Activated CD4-positive, alpha-beta T cell treated with anti-CD3 and anti-CD28 coated beads for 36 hours (primary cell): ENCODE measurements around the gene DAB1. TPM values are rescaled to one million over a fixed set of nuclear protein-coding genes. Genes with fewer than 3 reads are reported as not detected.

ENCODE experiments used
- ATAC-seq: fragments of 200-7000 bp; cut with Tn5 transposase; one replicate; pipeline ENCODE4 v1.10.0; 2021; ENCODE audit warnings: mild to moderate bottlenecking, moderate library complexity
- CTCF ChIA-PET: fragments of 350-600 bp; sonication (Branson Sonifier 250); formaldehyde crosslinking; loops from one replicate; lab custom pipeline; 2021; ENCODE audit warnings: antibody characterized with exemption; lab: Charles Lee
- POLR2A ChIA-PET: fragments of 350-600 bp; sonication (Branson Sonifier 250); formaldehyde crosslinking; loops from one replicate; lab custom pipeline; 2021; ENCODE audit warnings: antibody characterized with exemption, inconsistent platforms; lab: Charles Lee
- DNase-seq: peaks from one replicate; pipeline ENCODE4 v3.0.0-alpha.2; 2020
- H3K27ac Mint-ChIP-seq: one replicate; pipeline ENCODE4 v1.8.0; 2021; ENCODE audit warnings: mixed read lengths
- H3K27me3 Mint-ChIP-seq: one replicate; pipeline ENCODE4 v1.8.0; 2021; ENCODE audit warnings: mixed read lengths
- H3K36me3 Mint-ChIP-seq: one replicate; pipeline ENCODE4 v1.8.0; 2021; ENCODE audit warnings: low read depth, mixed read lengths
- H3K4me1 Mint-ChIP-seq: one replicate; pipeline ENCODE4 v1.8.0; 2021; ENCODE audit warnings: mixed read lengths
- H3K4me3 Mint-ChIP-seq: one replicate; pipeline ENCODE4 v1.8.0; 2021; ENCODE audit warnings: mild to moderate bottlenecking, moderate library complexity, mixed read lengths
- H3K9me3 Mint-ChIP-seq: one replicate; pipeline ENCODE4 v1.8.0; 2021; ENCODE audit warnings: low read depth, mixed read lengths
- intact Hi-C, 2 experiments: fragments of 100-400 bp; cut with DNase I in 1 of 2; cut with micrococcal nuclease in 1 of 2; formaldehyde crosslinking; loops; one replicate each; pipeline versions ENCODE4 v1.14.2 to v1.15.1; 2022 to 2024; cut with DNase I, micrococcal nuclease
- total RNA-seq, 2 experiments: library from RNA; stranded (reverse); gene quantifications; one replicate each; pipeline ENCODE4 v1.2.3, GENCODE V29; 2021

The DAB1 gene
- total RNA-seq, 2 experiments from 2014 or later, result 0.11 TPM; not detected in 1

DNA sequence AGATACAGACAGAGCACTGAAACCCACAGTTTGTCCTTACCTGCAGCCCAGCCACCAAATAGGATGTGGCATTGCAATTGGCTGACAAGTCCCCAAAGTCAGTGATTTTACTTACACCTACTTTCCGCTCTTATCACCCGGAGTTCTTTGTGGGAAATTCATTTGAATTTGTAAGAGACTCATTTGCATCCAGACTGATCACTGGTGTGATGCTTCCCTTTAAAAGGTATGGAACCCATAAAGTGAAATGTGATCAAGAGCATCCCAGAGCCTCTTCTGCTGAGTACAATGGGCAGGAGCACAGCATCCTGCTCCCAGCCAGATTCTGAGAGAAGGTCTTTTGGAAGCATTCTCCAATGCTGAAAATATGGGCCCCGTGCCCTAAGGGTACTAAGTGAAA lies 161.4 kb downstream of the DAB1 start:
- intact Hi-C loops, result no loop called here
- peaks cover 2% of the 10 kb centered on the region for H3K27me3 Mint-ChIP-seq
- no peak overlapping the region for H3K4me3 Mint-ChIP-seq
- ATAC-seq (no peak), DNase-seq (no peak)
- H3K27ac Mint-ChIP-seq, result no peak overlapping the region
- ChIA-PET CTCF (no interaction called here), POLR2A (no interaction called here)
- no peaks in the 10 kb centered on the region for H3K9me3 Mint-ChIP-seq
- no peaks in the 10 kb centered on the region for H3K36me3 Mint-ChIP-seq
- H3K4me1 Mint-ChIP-seq, result no peaks in the 10 kb centered on the region

DNA sequence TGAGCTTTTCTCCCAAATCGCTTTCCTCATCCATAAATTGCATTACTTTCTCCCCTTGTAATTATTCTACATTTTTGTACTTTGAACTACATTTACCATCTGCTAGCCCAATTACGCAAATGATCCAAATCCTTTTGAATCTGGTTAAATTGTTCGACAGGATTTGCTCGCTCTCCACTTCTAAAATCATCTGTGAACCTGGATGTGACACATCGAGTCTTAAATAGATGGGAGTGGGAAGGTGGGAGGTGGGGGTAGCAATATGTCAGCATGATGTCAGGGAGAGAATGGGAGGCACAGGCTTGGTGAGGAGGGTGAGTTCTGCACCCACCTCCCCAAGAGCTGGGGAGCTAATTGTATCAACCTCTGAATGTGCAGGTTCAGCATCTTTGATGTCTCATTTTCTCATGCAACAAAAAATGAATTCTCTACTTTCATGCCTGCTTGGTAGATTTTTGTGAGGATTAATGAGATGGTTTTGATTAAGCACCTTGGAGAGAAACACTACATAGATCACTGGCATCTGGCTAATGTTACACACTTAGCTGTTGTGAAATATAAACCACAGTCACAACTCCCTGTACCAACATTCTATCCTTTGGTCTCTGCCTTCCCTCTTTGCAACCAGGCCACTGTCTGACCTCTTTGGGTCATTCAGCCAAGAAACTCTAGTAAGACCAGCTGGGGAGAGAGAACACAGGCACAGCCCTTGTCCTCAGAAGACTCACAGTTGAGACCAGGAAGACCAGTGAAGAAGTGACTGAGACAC lies 165.1 kb downstream of the DAB1 start:
- Mint-ChIP-seq H3K9me3 (no peaks in the 10 kb centered on the region), H3K27ac (no peak overlapping the region), H3K4me1 (no peaks in the 10 kb centered on the region), H3K27me3 (no peaks in the 10 kb centered on the region), H3K4me3 (no peak overlapping the region), H3K36me3 (no peaks in the 10 kb centered on the region)
- ATAC-seq (no peak), DNase-seq (no peak)
- ChIA-PET CTCF (interaction anchor here (0.6 to 1.2 kb wide), 2 partner anchors 10 to 491 kb away, joined by 3 read pairs; no protein-coding TSS in a partner anchor), POLR2A (no interaction called here)
- intact Hi-C loops, result no loop called here

DNA sequence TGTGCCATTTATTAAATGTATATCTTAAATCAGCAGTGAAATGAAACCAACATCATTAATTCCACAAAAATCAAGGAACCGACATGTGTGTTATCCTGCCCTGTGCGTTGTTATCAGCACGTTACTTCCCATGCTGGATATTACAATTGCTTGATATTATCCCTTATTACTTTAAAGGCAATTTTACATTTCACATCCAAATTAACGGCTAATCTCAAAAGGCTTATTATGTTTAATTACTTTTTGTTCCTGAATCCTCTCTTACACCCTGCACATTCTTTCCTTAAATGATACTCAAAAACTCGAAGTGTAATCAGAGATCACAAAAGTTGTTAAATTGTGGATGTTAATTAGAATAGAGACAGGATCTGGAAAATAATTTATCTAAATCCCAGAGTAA lies 167.9 kb downstream of the DAB1 start:
- POLR2A ChIA-PET, result no interaction called here
- DNase-seq (no peak), ATAC-seq (no peak)
- Mint-ChIP-seq H3K27ac (no peak overlapping the region), H3K4me3 (no peak overlapping the region), H3K4me1 (no peaks in the 10 kb centered on the region), H3K27me3 (no peaks in the 10 kb centered on the region), H3K36me3 (no peaks in the 10 kb centered on the region), H3K9me3 (no peaks in the 10 kb centered on the region)
- intact Hi-C loops, result no loop called here
- CTCF ChIA-PET, result no interaction called here

DNA sequence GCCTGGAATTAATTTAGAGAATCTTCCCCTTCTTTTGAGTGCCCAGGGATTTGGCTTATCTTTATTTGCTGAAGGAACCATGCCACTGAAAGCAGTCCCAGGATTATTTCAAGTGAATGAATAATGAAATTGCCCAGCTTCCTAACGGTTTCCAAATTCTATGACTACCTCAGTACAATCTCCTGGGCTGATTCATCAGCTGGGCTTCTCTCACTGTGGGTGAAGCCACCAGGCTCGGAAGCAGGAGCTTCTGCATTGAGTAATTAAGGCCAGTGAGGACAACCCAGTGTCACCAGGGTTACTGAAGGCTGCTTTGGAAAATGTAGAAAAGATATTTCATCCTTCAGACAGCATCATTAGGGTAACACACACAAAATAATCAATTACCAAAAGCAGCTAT lies 169.8 kb downstream of the DAB1 start:
- Mint-ChIP-seq H3K27ac (no peak overlapping the region), H3K9me3 (no peaks in the 10 kb centered on the region), H3K4me1 (no peaks in the 10 kb centered on the region), H3K36me3 (no peaks in the 10 kb centered on the region), H3K27me3 (no peaks in the 10 kb centered on the region), H3K4me3 (no peak overlapping the region)
- POLR2A ChIA-PET, result no interaction called here
- intact Hi-C loops, result no loop called here
- no peak for DNase-seq
- no peak for ATAC-seq
- CTCF ChIA-PET, result no interaction called here

DNA sequence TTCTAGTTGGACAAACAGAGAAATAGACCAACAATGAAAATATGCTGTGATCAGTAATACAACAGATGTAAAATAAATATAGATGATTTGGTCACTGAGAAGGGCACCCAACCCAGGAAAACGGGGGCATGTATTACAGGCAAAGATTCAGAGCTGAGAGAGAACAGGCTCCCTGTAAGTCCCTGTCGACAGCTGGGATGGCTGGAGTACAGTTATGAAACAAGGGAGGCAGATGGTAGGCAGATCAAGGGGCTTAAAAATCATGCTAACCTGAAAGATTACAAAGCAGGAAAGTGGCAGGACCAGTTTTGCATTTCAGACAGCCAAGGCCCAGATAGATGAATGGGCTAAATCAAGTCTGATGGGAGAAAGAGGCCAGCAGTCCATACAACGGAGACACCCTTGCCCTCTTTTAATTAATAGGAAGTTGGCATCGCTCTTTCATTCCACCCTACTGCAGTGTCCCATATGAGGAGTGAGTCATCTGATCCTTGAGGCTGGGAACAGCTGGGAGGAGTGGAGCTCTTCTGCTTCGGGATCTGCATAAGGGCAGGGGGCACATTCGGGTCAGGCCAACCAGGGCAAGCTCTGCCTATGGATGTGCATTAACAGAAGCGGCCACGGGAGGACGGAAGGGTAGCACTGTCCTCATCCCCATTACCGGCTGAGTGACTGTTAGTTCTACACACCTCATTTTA lies 171.1 kb downstream of the DAB1 start:
- intact Hi-C loops, result no loop called here
- ATAC-seq (no peak), DNase-seq (no peak)
- Mint-ChIP-seq H3K4me3 (no peak overlapping the region), H3K4me1 (no peaks in the 10 kb centered on the region), H3K9me3 (no peaks in the 10 kb centered on the region), H3K27ac (no peak overlapping the region), H3K27me3 (no peaks in the 10 kb centered on the region), H3K36me3 (no peaks in the 10 kb centered on the region)
- ChIA-PET POLR2A (no interaction called here), CTCF (no interaction called here)

DNA sequence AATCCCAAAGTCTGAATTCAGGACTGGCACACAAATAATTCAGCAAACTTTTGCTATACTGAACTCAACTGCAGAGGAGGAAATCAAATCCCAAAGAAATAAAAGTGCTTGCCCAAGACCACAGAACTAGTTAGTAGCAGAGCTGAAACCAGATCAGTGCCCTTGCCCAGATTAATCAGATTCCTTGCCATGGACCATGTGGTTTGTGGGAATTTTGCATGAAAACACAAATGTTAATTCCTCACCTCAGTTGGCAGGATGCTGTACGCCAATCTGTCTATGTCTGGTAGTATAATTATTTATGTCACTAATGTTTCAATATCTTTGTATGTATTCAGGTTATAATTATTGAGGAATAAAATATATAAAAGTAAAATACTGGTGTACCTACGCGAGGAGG lies 173.8 kb downstream of the DAB1 start:
- no peaks in the 10 kb centered on the region for H3K27me3 Mint-ChIP-seq
- H3K4me3 Mint-ChIP-seq, result no peak overlapping the region
- ATAC-seq (no peak), DNase-seq (no peak)
- ChIA-PET POLR2A (no interaction called here), CTCF (interaction anchor here (0.6 kb wide), 1 partner anchor 695 kb away, joined by 3 read pairs; no protein-coding TSS in a partner anchor)
- intact Hi-C loops, result no loop called here
- peaks cover 1% of the 10 kb centered on the region for H3K9me3 Mint-ChIP-seq
- no peaks in the 10 kb centered on the region for H3K4me1 Mint-ChIP-seq
- H3K36me3 Mint-ChIP-seq, result peaks cover 1% of the 10 kb centered on the region
- H3K27ac Mint-ChIP-seq, result no peak overlapping the region

DNA sequence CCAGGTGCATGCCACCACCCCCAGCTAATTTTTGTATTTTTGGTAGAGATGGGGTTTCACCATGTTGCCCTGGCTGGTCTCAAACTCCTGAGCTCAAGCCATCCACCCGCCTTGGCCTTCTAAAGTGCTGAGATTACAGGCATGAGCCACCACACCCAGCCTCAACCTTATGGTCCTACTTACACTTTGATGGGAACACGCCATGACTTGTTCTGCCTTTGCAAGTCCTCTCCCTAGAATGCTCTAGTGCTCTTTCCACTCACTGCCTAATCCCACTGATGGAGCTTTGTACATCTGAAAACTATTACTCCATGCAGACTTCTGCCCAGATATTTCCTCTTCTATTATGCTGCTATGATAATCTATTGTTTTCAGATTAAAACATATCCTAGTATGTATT lies 174.3 kb downstream of the DAB1 start:
- ATAC-seq, result no peak
- no peak for DNase-seq
- intact Hi-C loops, result no loop called here
- CTCF ChIA-PET, result interaction anchor here (1.2 kb wide), 1 partner anchor 10 kb away, joined by 3 read pairs; no protein-coding TSS in a partner anchor
- Mint-ChIP-seq H3K4me3 (no peak overlapping the region), H3K27me3 (peaks cover 3% of the 10 kb centered on the region), H3K36me3 (peaks cover 1% of the 10 kb centered on the region), H3K4me1 (no peaks in the 10 kb centered on the region), H3K27ac (no peak overlapping the region), H3K9me3 (peaks cover 1% of the 10 kb centered on the region)
- POLR2A ChIA-PET, result no interaction called here

DNA sequence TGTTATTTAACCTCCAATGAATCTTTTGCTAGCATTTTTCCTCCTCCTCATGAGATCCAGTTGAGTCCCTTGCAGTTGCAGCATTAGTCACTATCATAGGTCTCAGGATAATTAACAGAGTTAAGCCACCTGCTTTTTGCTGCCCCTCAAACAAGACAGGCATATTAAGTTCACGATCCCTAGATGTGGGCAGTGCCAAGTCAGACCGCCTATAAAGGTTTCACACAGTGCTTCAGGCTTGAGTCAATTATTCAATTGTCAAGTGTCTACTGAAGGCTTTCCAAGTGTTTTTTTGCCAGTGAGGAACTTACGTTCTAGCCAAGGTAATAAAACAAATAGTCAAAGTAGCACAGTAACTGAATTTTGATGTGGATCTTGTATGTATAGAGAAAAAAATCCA lies 175.0 kb downstream of the DAB1 start:
- Mint-ChIP-seq H3K9me3 (peaks cover 5% of the 10 kb centered on the region), H3K36me3 (peaks cover 1% of the 10 kb centered on the region), H3K4me3 (no peak overlapping the region), H3K27ac (no peak overlapping the region), H3K4me1 (no peaks in the 10 kb centered on the region), H3K27me3 (peaks cover 3% of the 10 kb centered on the region)
- DNase-seq (no peak), ATAC-seq (no peak)
- intact Hi-C loops, result no loop called here
- CTCF ChIA-PET, result interaction anchor here (1.2 kb wide), 1 partner anchor 11 kb away, joined by 3 read pairs; no protein-coding TSS in a partner anchor
- POLR2A ChIA-PET, result no interaction called here

DNA sequence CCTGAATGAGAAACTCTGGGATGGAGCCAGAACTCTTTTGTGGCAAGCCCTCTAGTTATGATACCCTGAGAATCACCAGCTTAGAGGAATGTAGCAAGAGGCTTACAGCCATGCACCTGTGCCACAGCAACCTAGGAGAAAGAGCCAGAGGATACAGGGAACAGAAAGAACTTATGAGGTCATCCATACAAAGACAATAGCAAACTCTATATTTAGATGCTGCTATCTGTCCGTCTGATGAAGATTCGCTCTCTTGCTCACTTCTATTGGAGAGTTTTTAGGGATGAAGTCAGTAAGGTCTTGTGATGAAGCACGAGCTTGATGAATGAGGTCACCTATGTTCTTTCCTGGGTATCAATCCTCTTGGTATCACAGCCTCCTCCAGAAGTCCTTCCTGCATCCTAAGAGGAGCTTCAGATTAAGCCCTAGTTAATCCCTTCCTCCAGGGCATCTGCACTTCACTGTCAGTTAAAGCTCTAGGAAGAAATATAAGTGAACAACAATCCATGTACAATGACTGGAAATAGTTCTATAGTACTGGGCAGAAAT lies 185.6 kb downstream of the DAB1 start:
- Mint-ChIP-seq H3K27me3 (peaks cover 5% of the 10 kb centered on the region), H3K9me3 (no peaks in the 10 kb centered on the region), H3K27ac (no peak overlapping the region), H3K4me3 (no peak overlapping the region), H3K36me3 (no peaks in the 10 kb centered on the region), H3K4me1 (no peaks in the 10 kb centered on the region)
- DNase-seq (no peak), ATAC-seq (no peak)
- CTCF ChIA-PET, result interaction anchor here (0.7 kb wide), 1 partner anchor 8 kb away, joined by 3 read pairs; no protein-coding TSS in a partner anchor
- intact Hi-C loops, result no loop called here
- POLR2A ChIA-PET, result no interaction called here

DNA sequence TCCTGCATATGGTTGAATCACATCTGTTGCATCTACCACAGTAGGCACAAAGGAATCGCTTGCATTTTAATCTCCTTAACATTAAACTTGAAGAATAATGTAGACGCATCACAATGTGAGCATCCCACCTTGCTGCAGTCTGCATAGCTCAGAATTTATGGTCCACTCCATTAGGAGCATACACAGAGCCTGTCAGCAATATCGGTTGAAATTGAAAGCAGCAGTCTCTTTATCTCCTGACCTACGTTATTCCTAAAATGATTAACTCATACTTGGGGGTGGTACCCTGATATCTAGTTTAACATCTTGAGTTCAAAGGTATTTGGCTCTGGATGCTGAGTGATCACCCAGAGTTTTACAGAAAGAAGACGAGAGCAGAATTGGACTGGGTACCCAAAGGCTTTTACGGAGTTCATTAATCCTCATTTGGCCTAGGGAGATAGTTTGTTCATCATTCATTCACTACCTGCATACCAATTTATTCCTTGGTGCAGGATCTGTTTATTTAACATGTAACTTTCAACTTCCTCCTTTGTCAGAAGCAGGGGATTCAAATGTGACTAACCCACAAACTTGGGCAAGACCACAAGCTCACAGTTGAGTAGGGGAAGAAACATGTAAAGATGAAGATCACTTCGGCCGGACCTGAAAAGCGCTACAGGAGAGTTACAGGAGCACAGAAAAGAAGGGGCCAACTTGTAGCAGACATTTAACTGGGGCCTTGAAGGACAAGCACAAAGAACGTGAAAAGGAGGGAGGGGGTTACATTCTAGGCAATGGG lies 187.9 kb downstream of the DAB1 start:
- intact Hi-C loops, result no loop called here
- no peak for ATAC-seq
- no peaks in the 10 kb centered on the region for H3K36me3 Mint-ChIP-seq

DNA sequence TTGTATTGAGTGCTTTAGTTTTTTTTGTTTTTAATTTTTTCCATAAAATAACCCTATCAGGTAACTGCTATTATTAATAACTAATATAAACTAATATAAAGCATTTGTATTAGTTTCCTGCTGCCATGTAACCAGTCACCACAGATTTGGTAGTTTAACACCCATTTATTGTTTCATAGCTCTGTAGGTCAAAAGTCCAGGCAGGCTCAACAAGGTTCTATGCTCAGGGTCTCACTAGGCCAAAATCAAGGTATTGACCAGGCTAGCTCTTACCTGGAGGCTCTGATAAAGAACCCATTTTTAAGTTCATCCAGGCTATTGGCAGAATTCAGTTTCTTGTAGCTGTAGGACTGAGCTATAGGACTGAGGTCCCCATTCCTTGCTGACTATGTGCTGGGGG lies 189.4 kb downstream of the DAB1 start:
- POLR2A ChIA-PET, result no interaction called here
- Mint-ChIP-seq H3K4me3 (no peak overlapping the region), H3K9me3 (no peaks in the 10 kb centered on the region), H3K4me1 (no peaks in the 10 kb centered on the region), H3K27ac (no peak overlapping the region), H3K36me3 (no peaks in the 10 kb centered on the region), H3K27me3 (peaks cover 5% of the 10 kb centered on the region)
- CTCF ChIA-PET, result no interaction called here
- intact Hi-C loops, result no loop called here
- DNase-seq, result no peak
- no peak for ATAC-seq

More for the DNA sequence above, 187.9 kb downstream of the DAB1 start:
- Mint-ChIP-seq H3K27ac (no peak overlapping the region), H3K9me3 (no peaks in the 10 kb centered on the region), H3K4me3 (no peak overlapping the region), H3K4me1 (no peaks in the 10 kb centered on the region), H3K27me3 (peaks cover 5% of the 10 kb centered on the region)
- no peak for DNase-seq
- ChIA-PET CTCF (no interaction called here), POLR2A (no interaction called here)
